ENCODE results near the gene B4GALT2. TPM values are rescaled to one million over a fixed set of nuclear protein-coding genes. Genes with fewer than 3 reads are reported as not detected.

The B4GALT2 gene
- total RNA-seq, 1 experiment from 2014 or later: 31.5 TPM

DNA sequence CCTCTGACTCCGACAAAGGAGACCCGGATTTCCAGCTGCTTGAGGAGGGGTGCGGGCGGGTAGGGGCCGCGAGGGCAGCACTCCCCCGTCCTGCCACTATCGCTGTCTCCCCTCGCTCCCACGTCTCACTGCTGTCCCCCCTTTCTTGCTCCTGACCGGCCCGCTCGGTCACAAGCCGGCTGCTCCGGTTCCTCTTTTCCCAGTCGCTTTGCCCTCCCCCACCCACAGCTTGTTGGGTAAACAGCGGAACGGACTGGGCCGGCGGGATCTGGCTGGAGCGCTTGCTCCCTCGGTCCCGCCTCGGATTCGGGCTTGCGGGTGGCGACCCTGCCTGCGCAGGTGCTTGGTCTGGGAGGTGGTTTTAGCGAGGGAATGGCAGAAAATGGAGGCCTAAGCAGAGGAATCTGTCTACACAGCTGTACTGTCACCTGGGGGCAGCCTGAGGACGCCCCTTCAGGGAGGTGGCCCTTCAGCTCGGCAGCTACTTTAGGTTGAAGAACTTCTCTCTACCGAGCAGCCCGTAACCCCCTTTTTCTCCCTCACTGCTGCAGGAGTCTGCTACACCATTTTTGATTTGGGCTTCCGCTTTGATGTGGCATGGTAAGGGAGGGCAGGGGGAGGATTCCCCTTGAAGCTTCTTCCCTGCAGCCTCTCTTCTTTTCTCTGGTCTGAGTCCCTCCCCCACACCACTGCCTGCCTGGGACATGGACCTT, 3.6 kb upstream of the B4GALT2 start:
- BruUV-seq (replicated peaks): TSS peak; percentile 42
- peak overlapping the region; percentile 96 for H3K4me3 ChIP-seq (ENCODE audit: low read depth, low read length)
- intact Hi-C loops (cut with micrococcal nuclease; ENCODE audit: unreplicated experiment): loop anchor here (2.0 kb wide), 1 partner anchor 15 kb away; the partner anchor contains the start of gene CCDC24
- peak overlapping the region; percentile 91 for H3K4me3 Mint-ChIP-seq (ENCODE audit: unreplicated experiment)
- CTCF ChIA-PET: interaction anchor here (0.6 to 0.7 kb wide), 2 partner anchors 41 to 77 kb away, joined by 4 to 6 read pairs; no protein-coding TSS in a partner anchor
- peaks cover 40% of the 10 kb centered on the region for H3K36me3 Mint-ChIP-seq (ENCODE audit: insufficient read depth, unreplicated experiment)
- H3K4me1 ChIP-seq: peaks cover 21% of the 10 kb centered on the region
- H3K9me3 Mint-ChIP-seq (ENCODE audit: unreplicated experiment): no peaks in the 10 kb centered on the region
- H3K9me3 ChIP-seq: no peaks in the 10 kb centered on the region
- DNase-seq: peak in 1 of 2 experiments; percentile 40
- TF ChIP-seq, protein P1, sequence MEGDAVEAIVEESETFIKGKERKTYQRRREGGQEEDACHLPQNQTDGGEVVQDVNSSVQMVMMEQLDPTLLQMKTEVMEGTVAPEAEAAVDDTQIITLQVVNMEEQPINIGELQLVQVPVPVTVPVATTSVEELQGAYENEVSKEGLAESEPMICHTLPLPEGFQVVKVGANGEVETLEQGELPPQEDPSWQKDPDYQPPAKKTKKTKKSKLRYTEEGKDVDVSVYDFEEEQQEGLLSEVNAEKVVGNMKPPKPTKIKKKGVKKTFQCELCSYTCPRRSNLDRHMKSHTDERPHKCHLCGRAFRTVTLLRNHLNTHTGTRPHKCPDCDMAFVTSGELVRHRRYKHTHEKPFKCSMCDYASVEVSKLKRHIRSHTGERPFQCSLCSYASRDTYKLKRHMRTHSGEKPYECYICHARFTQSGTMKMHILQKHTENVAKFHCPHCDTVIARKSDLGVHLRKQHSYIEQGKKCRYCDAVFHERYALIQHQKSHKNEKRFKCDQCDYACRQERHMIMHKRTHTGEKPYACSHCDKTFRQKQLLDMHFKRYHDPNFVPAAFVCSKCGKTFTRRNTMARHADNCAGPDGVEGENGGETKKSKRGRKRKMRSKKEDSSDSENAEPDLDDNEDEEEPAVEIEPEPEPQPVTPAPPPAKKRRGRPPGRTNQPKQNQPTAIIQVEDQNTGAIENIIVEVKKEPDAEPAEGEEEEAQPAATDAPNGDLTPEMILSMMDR (IDR thresholded peaks at IDR 0.05; ENCODE audit: insufficient read depth in 1 of 2, low read depth in 1 of 2, low read length in 1 of 2, severe bottlenecking in 1 of 2, unreplicated experiment in 1 of 2): no peak
- POLR2A ChIA-PET: interaction anchor here (0.6 to 0.9 kb wide), 4 partner anchors 24 to 656 kb away, joined by 3 to 9 read pairs (median 8); partner anchors contain the start of gene KDM4A
- peaks cover 18% of the 10 kb centered on the region for H3K4me1 Mint-ChIP-seq (ENCODE audit: low read depth, unreplicated experiment)
- peaks cover 4% of the 10 kb centered on the region for H3K36me3 ChIP-seq (ENCODE audit: control insufficient read depth, insufficient read depth, low read length)
- no peaks in the 10 kb centered on the region for H3K27me3 ChIP-seq (replicated peaks; ENCODE audit: control insufficient read depth, insufficient read depth, low read length)
- peak overlapping the region; percentile 88 for H3K27ac Mint-ChIP-seq (ENCODE audit: unreplicated experiment)
- no peaks in the 10 kb centered on the region for H3K27me3 Mint-ChIP-seq (ENCODE audit: insufficient read depth, unreplicated experiment)

- H3K27me3 Mint-ChIP-seq (ENCODE audit: insufficient read depth, unreplicated experiment): no peaks in the 10 kb centered on the region
- peak overlapping the region; percentile 96 for H3K4me3 ChIP-seq (ENCODE audit: low read depth, low read length)
- POLR2A ChIA-PET: interaction anchor here (0.8 kb wide), 1 partner anchor 618 kb away, joined by 9 read pairs; no protein-coding TSS in a partner anchor
- TF ChIP-seq, protein P1 (IDR thresholded peaks at IDR 0.05; ENCODE audit: insufficient read depth in 1 of 2, low read depth in 1 of 2, low read length in 1 of 2, severe bottlenecking in 1 of 2, unreplicated experiment in 1 of 2): no peak
- peak overlapping the region; percentile 88 for H3K27ac Mint-ChIP-seq (ENCODE audit: unreplicated experiment)
- peaks cover 24% of the 10 kb centered on the region for H3K4me1 Mint-ChIP-seq (ENCODE audit: low read depth, unreplicated experiment)
- no peaks in the 10 kb centered on the region for H3K9me3 Mint-ChIP-seq (ENCODE audit: unreplicated experiment)
- H3K4me3 Mint-ChIP-seq (ENCODE audit: unreplicated experiment): peak overlapping the region; percentile 91
- intact Hi-C loops (cut with micrococcal nuclease; ENCODE audit: unreplicated experiment): no loop called here
- no peak for DNase-seq
- no peaks in the 10 kb centered on the region for H3K27me3 ChIP-seq (replicated peaks; ENCODE audit: control insufficient read depth, insufficient read depth, low read length)
- H3K4me1 ChIP-seq: peaks cover 21% of the 10 kb centered on the region
- BruUV-seq (replicated peaks): no TSS peak
- H3K36me3 ChIP-seq (ENCODE audit: control insufficient read depth, insufficient read depth, low read length): peaks cover 4% of the 10 kb centered on the region
- peaks cover 45% of the 10 kb centered on the region for H3K36me3 Mint-ChIP-seq (ENCODE audit: insufficient read depth, unreplicated experiment)
- no peaks in the 10 kb centered on the region for H3K9me3 ChIP-seq
- CTCF ChIA-PET: no interaction called here
These were observed 3.0 kb upstream of the B4GALT2 start for GRCh38 chr1:43976045-43976444.

DNA sequence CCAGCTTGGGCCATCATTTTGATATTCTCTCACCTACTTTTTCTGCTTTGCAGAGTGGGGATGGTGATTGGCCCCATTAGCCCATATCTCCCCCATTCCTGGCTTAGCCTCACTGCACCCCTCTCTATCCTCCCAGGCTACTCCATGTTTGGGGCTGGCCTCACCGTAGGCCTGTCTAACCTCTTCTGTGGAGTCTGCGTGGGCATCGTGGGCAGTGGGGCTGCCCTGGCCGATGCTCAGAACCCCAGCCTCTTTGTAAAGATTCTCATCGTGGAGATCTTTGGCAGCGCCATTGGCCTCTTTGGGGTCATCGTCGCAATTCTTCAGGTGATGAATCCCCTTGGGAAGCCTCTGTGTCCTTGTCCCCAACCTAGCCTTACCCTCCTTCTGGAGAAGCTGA, 2.1 kb upstream of the B4GALT2 start:
- POLR2A ChIA-PET: no interaction called here
- Mint-ChIP-seq H3K4me3 (ENCODE audit: unreplicated experiment) (peak overlapping the region; percentile 91), H3K4me1 (ENCODE audit: low read depth, unreplicated experiment) (peaks cover 24% of the 10 kb centered on the region), H3K27ac (ENCODE audit: unreplicated experiment) (no peak overlapping the region), H3K27me3 (ENCODE audit: insufficient read depth, unreplicated experiment) (no peaks in the 10 kb centered on the region), H3K36me3 (ENCODE audit: insufficient read depth, unreplicated experiment) (peaks cover 45% of the 10 kb centered on the region), H3K9me3 (ENCODE audit: unreplicated experiment) (no peaks in the 10 kb centered on the region)
- H3K4me1 ChIP-seq: peaks cover 21% of the 10 kb centered on the region
- BruUV-seq (replicated peaks): no TSS peak
- CTCF ChIA-PET: interaction anchor here (1.0 kb wide), 1 partner anchor 15 kb away, joined by 3 read pairs; no protein-coding TSS in a partner anchor
- DNase-seq: no peak
- H3K9me3 ChIP-seq: no peaks in the 10 kb centered on the region
- peaks cover 4% of the 10 kb centered on the region for H3K36me3 ChIP-seq (ENCODE audit: control insufficient read depth, insufficient read depth, low read length)
- no peak overlapping the region for H3K4me3 ChIP-seq (ENCODE audit: low read depth, low read length)
- intact Hi-C loops (cut with micrococcal nuclease; ENCODE audit: unreplicated experiment): no loop called here
- no peaks in the 10 kb centered on the region for H3K27me3 ChIP-seq (replicated peaks; ENCODE audit: control insufficient read depth, insufficient read depth, low read length)
- TF ChIP-seq, protein P1 (IDR thresholded peaks at IDR 0.05; ENCODE audit: insufficient read depth in 1 of 2, low read depth in 1 of 2, low read length in 1 of 2, severe bottlenecking in 1 of 2, unreplicated experiment in 1 of 2): no peak

Measured in Caco-2 (cell line).